Measurements from ENCODE around the gene SURF1.
"Not testable (repeated sequence)": the region's sequence is repeated elsewhere in the genome, so short reads cannot be mapped to it uniquely, and the experiment has no call there.

Gene SURF1

DNA sequence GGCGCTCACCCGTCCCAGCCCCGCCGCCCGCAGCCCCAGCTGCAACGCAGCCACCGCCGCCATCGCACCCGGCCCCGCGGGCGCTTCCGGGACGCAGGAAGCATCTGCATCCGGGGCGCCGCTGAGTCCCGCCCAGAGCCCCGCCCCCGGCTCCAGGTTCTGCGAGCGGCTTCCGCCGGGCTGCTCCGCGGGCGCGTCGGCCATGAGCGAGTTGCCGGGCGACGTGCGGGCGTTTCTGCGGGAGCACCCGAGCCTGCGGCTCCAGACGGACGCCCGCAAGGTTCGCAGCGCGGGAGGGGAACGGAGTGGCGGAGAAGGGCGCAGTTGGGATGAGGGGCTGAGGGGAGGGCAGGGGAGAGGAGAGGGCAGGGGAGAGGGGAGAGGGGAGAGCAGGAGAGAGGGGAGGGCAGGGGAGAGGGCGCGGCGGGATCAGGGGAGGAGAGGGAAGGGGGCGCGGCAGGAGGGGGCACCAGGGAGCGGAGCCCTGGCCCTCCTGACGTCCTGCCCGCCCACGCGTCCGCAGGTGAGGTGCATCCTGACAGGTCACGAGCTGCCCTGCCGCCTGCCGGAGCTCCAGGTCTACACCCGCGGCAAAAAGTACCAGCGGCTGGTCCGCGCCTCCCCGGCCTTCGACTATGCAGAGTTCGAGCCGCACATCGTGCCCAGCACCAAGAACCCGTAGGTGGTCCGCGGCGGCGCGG is at the start of gene SURF1, which contains the start of gene SURF2:
Gene SURF1, minus strand, starts transcription at position 97 of the 701 bp plus-strand sequence. Its CDS starts 34 bp downstream, at position 63.
Gene SURF2, plus strand, starts transcription at position 160 of the 701 bp plus-strand sequence. Its CDS starts 43 bp downstream, at position 203.
- peak; percentile 63 for DNase-seq
- in situ Hi-C loops (cut with MboI; ENCODE audit: low pct_unique_long_range_greater_than_20kb, low sequenced_read_pairs), result no loop called here

- DNase-seq, result no peak
- in situ Hi-C loops (cut with MboI; ENCODE audit: low pct_unique_long_range_greater_than_20kb, low sequenced_read_pairs), result no loop called here
These were observed 49.5 kb upstream of the SURF1 start for GRCh38 chr9:133405508-133406438.

DNA sequence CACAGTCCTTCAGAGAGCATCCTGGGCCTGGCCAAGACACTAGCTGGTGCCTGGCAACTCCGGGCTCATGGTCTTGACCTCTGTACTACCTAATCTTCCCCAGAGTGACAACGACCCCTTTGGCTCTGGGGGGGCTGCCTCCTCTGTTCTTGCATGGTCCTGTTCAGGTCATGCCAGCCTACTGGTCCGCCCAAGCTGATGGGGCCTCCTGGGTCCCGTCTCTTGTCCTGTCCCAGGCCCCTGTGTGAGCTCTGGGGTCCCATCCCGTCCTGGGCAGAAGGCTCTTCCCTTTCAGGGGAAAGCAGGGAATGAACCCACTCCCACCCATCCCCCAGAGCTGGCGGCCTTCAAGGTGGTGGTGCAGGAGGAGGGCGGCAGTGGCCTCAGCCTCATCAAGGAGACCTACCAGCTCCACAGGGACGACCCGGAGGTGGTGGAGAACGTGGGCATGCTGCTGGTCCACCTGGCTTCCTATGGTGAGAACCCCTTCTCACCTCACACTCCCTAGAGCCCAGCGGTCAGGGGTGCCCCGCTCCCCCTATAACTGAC is 48.2 kb upstream of the SURF1 start:
- in situ Hi-C loops (cut with MboI; ENCODE audit: low pct_unique_long_range_greater_than_20kb, low sequenced_read_pairs), result no loop called here

DNA sequence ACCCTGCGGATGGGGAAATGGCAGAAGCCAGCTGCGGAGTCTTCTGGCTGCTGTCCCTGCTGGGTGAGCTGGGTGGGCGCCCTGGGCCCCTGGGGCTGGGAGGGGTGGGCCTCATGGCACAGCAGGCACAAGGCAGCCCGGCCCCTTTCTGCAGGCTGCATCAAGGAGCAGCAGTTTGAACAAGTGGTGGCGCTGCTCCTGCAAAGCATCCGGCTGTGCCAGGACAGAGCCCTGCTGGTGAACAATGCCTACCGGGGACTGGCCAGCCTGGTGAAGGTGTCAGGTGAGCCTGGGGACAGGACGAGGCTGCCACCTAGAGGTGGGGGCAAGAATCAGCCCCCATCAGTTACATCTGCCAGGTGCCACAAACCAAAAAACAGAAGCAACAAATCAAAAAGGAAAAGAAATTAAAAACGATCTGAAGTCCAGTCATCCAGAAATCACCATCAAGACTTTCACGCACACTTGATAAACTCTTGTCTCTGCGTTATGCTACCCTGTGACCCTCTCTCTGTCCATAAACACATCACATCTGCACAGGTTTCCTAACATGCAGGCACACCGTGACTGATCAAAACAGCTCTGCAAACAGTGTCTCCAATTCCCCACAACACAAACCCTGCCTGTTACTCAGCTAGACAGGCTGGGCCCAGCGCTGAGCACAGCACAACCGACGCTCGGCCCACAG is 47.6 kb upstream of the SURF1 start:
- peak; percentile 55 for DNase-seq
- in situ Hi-C loops (cut with MboI; ENCODE audit: low pct_unique_long_range_greater_than_20kb, low sequenced_read_pairs), result no loop called here

More for the DNA sequence above, 48.2 kb upstream of the SURF1 start:
- no peak for DNase-seq

GRCh38 chr9:133402689-133403088 is 46.4 kb upstream of the SURF1 start:
- in situ Hi-C loops (cut with MboI; ENCODE audit: low pct_unique_long_range_greater_than_20kb, low sequenced_read_pairs), result no loop called here
- DNase-seq, result no peak

- in situ Hi-C loops (cut with MboI; ENCODE audit: low pct_unique_long_range_greater_than_20kb, low sequenced_read_pairs), result no loop called here
- no peak for DNase-seq
These were observed 45.3 kb upstream of the SURF1 start for GRCh38 chr9:133401588-133401987.

- no peak for DNase-seq
- in situ Hi-C loops (cut with MboI; ENCODE audit: low pct_unique_long_range_greater_than_20kb, low sequenced_read_pairs), result no loop called here
These were observed 44.0 kb upstream of the SURF1 start for GRCh38 chr9:133400292-133400691.

- in situ Hi-C loops (cut with MboI; ENCODE audit: low pct_unique_long_range_greater_than_20kb, low sequenced_read_pairs), result no loop called here
- DNase-seq, result no peak
These were observed 41.6 kb upstream of the SURF1 start for GRCh38 chr9:133397895-133398294.

DNA sequence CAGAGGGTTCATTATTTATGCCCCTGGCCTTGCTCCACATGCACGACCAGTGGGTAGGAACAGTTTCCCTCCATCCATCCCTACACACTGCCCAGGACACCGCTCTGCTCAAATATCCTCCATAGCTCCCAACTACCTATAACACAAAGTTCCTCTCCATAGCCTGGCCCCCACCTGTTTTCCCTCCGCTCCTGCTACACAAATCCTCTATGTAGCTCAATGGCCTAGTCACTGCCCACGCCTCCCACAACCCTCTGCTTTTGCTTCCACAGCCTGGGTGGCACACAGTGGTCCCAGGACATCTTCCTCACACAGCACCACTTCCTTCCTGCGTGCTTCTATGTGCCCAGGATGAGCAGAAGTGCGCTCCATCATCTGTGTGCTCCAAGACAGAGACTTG is 41.1 kb upstream of the SURF1 start:
- in situ Hi-C loops (cut with MboI; ENCODE audit: low pct_unique_long_range_greater_than_20kb, low sequenced_read_pairs), result no loop called here
- no peak for DNase-seq

GRCh38 chr9:133396952-133397351 is 40.7 kb upstream of the SURF1 start:
- peak; percentile 31 for DNase-seq
- in situ Hi-C loops (cut with MboI; ENCODE audit: low pct_unique_long_range_greater_than_20kb, low sequenced_read_pairs), result no loop called here

DNA sequence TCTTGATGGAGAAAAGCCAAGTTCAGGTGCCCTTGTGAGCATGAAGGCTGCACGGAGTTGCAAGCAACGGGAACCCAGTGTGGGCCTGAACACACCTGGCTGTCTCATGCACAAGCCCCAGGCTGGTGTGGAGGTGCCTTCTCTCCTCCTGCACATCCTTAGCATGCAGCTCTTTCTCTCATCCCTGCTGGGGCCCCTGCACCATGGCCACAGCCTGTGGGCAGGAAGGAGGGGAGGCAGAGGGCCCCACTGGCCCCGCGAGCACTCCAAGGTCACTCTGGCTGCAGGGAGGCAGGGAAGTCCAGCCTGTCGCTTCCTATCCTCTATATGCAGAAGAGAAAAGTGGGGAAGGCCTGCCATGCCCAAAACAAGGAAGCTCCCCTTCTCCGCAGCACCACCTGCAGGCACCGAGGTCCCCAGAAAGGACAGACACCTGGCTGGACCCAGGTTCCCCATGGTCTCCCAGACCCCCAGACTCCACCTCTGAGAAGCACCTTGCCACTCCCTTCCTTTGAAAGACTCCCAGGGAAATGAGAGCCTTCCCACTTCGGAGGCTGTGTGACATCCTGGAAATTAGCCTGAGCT is 38.5 kb upstream of the SURF1 start:
- no peak for DNase-seq
- in situ Hi-C loops (cut with MboI; ENCODE audit: low pct_unique_long_range_greater_than_20kb, low sequenced_read_pairs), result no loop called here

GRCh38 chr9:133393399-133393798 is 37.1 kb upstream of the SURF1 start:
- no peak for DNase-seq
- in situ Hi-C loops (cut with MboI; ENCODE audit: low pct_unique_long_range_greater_than_20kb, low sequenced_read_pairs), result no loop called here

DNA sequence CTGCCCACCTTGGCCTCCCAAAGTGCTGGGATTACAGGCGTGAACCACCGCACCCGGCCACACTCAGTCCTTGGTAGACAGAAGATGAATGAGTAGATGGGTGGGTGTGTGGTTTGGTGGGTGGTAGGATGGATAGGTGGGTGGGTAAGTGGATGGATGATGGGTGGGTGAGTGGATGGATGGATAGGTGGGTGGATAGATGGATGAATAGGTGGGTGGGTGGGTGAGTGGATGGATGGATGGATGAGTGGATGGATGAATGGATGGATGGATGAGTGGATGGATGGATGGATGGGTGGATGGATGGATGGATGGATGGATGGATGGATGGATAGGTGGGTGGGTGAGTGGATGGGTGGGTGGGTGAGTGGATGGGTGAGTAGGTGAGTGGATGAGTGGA is 36.0 kb upstream of the SURF1 start:
- DNase-seq; in situ Hi-C loops (cut with MboI; ENCODE audit: low pct_unique_long_range_greater_than_20kb, low sequenced_read_pairs): not testable (repeated sequence)

GRCh38 chr9:133391449-133391848 is 35.2 kb upstream of the SURF1 start:
- DNase-seq; in situ Hi-C loops (cut with MboI; ENCODE audit: low pct_unique_long_range_greater_than_20kb, low sequenced_read_pairs): not testable (repeated sequence)

GRCh38 chr9:133390713-133391112 is 34.4 kb upstream of the SURF1 start:
- no peak for DNase-seq

DNA sequence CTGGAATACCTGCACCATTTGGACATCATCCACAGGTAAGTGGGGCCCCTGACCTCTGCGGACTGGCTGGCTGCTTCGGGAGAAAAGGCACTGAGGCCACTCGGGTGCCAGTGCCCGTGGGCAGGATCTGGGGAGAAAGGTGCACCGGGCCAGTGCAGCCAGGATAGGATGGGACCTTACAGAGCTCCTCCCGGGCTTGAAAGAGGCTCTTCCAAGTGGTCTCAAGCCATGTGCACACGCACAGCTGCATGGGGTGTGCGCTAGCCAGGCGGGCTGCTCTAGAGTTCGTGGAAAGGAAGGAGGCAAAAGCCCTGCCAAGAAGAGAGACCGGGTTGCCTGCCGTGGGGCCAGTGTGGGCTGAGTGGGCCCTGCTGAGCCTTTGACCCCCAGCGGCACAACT is 33.3 kb upstream of the SURF1 start:
- in situ Hi-C loops (cut with MboI; ENCODE audit: low pct_unique_long_range_greater_than_20kb, low sequenced_read_pairs), result no loop called here
- DNase-seq, result no peak

More at GRCh38 chr9:133390713-133391112, 34.4 kb upstream of the SURF1 start:
- in situ Hi-C loops (cut with MboI; ENCODE audit: low pct_unique_long_range_greater_than_20kb, low sequenced_read_pairs), result no loop called here

DNA sequence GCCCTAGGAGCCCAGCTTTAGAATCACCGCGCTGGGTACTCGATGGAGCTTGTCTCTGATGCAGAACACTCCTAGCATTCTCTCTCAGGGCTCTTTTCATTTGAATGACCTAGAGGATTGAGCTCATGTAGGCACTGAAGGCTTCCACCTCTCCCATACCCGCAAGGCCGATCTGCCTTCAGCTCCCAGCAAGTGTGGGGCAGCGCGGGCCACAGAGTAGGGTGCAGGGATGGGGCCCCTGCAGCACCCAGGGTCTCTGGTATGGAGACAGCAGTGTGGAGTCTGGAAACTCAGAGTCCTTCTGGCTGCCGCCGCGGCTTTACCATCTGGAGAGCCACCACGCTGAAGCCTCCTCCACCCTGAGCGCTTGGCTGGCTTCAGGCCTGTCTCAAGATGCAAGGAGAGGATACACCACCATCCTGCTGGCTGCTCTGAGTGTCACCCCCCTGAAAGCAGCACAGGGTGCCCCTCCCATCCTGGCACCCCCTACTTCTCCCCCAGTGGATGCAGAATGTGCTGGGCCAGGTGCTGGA is 32.8 kb upstream of the SURF1 start:
- in situ Hi-C loops (cut with MboI; ENCODE audit: low pct_unique_long_range_greater_than_20kb, low sequenced_read_pairs), result no loop called here

GRCh38 chr9:133387680-133388079 is 31.4 kb upstream of the SURF1 start:
- in situ Hi-C loops (cut with MboI; ENCODE audit: low pct_unique_long_range_greater_than_20kb, low sequenced_read_pairs), result no loop called here
- no peak for DNase-seq

More for the DNA sequence above, 32.8 kb upstream of the SURF1 start:
- no peak for DNase-seq

- in situ Hi-C loops (cut with MboI; ENCODE audit: low pct_unique_long_range_greater_than_20kb, low sequenced_read_pairs), result no loop called here
- no peak for DNase-seq
These were observed 30.1 kb upstream of the SURF1 start for GRCh38 chr9:133386338-133386737.
